ENCODE results near the gene NMBR.

- TF ChIP-seq CTCF (IDR thresholded peaks at IDR 0.05; ENCODE audit: low read depth, low read length) (no peak), POLR2A (IDR thresholded peaks at IDR 0.05; ENCODE audit: extremely low read depth, insufficient read length) (no peak), MYC (IDR thresholded peaks at IDR 0.05; ENCODE audit: low read depth, low read length) (no peak)
Measured at GRCh38 chr6:142165227-142165626, 18.3 kb upstream of the NMBR start.

Measured in NB4 (cell line).